Measurements from ENCODE around the gene ARHGAP24. TPM values are rescaled to one million over a fixed set of nuclear protein-coding genes. Genes with fewer than 3 reads are reported as not detected.

The ARHGAP24 gene
- total RNA-seq, 1 experiment from 2014 or later = 17.4 TPM

- H3K27me3 ChIP-seq (ENCODE audit: control insufficient read depth, insufficient read depth, low read length) = no peaks in the 10 kb centered on the region
- no peak for TF ChIP-seq TCF7L2 (IDR thresholded peaks at IDR 0.05; ENCODE audit: low read depth, low read length)
- no peak for TF ChIP-seq SIN3A (IDR thresholded peaks at IDR 0.05; ENCODE audit: borderline replicate concordance, insufficient read depth, low read depth, low read length)
- TF ChIP-seq, protein P1, sequence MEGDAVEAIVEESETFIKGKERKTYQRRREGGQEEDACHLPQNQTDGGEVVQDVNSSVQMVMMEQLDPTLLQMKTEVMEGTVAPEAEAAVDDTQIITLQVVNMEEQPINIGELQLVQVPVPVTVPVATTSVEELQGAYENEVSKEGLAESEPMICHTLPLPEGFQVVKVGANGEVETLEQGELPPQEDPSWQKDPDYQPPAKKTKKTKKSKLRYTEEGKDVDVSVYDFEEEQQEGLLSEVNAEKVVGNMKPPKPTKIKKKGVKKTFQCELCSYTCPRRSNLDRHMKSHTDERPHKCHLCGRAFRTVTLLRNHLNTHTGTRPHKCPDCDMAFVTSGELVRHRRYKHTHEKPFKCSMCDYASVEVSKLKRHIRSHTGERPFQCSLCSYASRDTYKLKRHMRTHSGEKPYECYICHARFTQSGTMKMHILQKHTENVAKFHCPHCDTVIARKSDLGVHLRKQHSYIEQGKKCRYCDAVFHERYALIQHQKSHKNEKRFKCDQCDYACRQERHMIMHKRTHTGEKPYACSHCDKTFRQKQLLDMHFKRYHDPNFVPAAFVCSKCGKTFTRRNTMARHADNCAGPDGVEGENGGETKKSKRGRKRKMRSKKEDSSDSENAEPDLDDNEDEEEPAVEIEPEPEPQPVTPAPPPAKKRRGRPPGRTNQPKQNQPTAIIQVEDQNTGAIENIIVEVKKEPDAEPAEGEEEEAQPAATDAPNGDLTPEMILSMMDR (IDR thresholded peaks at IDR 0.05) = no peak
- TF ChIP-seq POLR2AphosphoS5 (IDR thresholded peaks at IDR 0.05; ENCODE audit: low read depth, low read length) = no peak
- TF ChIP-seq, protein P2, sequence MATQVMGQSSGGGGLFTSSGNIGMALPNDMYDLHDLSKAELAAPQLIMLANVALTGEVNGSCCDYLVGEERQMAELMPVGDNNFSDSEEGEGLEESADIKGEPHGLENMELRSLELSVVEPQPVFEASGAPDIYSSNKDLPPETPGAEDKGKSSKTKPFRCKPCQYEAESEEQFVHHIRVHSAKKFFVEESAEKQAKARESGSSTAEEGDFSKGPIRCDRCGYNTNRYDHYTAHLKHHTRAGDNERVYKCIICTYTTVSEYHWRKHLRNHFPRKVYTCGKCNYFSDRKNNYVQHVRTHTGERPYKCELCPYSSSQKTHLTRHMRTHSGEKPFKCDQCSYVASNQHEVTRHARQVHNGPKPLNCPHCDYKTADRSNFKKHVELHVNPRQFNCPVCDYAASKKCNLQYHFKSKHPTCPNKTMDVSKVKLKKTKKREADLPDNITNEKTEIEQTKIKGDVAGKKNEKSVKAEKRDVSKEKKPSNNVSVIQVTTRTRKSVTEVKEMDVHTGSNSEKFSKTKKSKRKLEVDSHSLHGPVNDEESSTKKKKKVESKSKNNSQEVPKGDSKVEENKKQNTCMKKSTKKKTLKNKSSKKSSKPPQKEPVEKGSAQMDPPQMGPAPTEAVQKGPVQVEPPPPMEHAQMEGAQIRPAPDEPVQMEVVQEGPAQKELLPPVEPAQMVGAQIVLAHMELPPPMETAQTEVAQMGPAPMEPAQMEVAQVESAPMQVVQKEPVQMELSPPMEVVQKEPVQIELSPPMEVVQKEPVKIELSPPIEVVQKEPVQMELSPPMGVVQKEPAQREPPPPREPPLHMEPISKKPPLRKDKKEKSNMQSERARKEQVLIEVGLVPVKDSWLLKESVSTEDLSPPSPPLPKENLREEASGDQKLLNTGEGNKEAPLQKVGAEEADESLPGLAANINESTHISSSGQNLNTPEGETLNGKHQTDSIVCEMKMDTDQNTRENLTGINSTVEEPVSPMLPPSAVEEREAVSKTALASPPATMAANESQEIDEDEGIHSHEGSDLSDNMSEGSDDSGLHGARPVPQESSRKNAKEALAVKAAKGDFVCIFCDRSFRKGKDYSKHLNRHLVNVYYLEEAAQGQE (IDR thresholded peaks at IDR 0.05; ENCODE audit: insufficient read depth in 1 of 2, low read depth in 2 of 2, low read length in 1 of 2) = no peak
- no peaks in the 10 kb centered on the region for H3K9me3 ChIP-seq (ENCODE audit: control insufficient read depth, insufficient read depth, low read depth, low read length)
- no peak for ATAC-seq
- no TSS peak for BruUV-seq (replicated peaks)
- H3K4me1 ChIP-seq (ENCODE audit: control insufficient read depth, insufficient read depth, low read length) = no peaks in the 10 kb centered on the region
- in situ Hi-C loops (cut with HindIII; ENCODE audit: low pct_unique_long_range_greater_than_20kb, low sequenced_read_pairs) = no loop called here
- DNase-seq (ENCODE audit: low read depth, low spot score) = no peak
- intact Hi-C loops (cut with micrococcal nuclease; ENCODE audit: unreplicated experiment) = no loop called here
- no peaks in the 10 kb centered on the region; the same call in 1 of the 2 replicates for H3K36me3 ChIP-seq (ENCODE audit: control insufficient read depth, insufficient read depth, low read length)
- ChIA-PET CTCF (no interaction called here), POLR2A (no interaction called here)
- no peak overlapping the region for H3K27ac ChIP-seq (ENCODE audit: low read length)
- H3K4me3 ChIP-seq (ENCODE audit: low read depth in 2 of 2, low read length in 2 of 2) = no peak overlapping the region
These were observed 232.7 kb downstream of the ARHGAP24 start for GRCh38 chr4:85707611-85708010.

- in situ Hi-C loops (cut with HindIII; ENCODE audit: low pct_unique_long_range_greater_than_20kb, low sequenced_read_pairs) (no loop called here), intact Hi-C loops (cut with micrococcal nuclease; ENCODE audit: unreplicated experiment) (no loop called here)
- ChIA-PET CTCF (no interaction called here), POLR2A (no interaction called here)
- no peak overlapping the region for H3K4me3 ChIP-seq (ENCODE audit: low read depth in 2 of 2, low read length in 2 of 2)
- DNase-seq (ENCODE audit: low read depth, low spot score) = no peak
- TF ChIP-seq TCF7L2 (IDR thresholded peaks at IDR 0.05; ENCODE audit: low read depth, low read length) = no peak
- TF ChIP-seq, protein P2 (IDR thresholded peaks at IDR 0.05; ENCODE audit: insufficient read depth in 1 of 2, low read depth in 2 of 2, low read length in 1 of 2) = no peak
- TF ChIP-seq, protein P1 (IDR thresholded peaks at IDR 0.05) = peak; percentile 12; the same call in 1 of the 2 replicates
- no peak for TF ChIP-seq SIN3A (IDR thresholded peaks at IDR 0.05; ENCODE audit: borderline replicate concordance, insufficient read depth, low read depth, low read length)
- no peak for TF ChIP-seq POLR2AphosphoS5 (IDR thresholded peaks at IDR 0.05; ENCODE audit: low read depth, low read length)
- no TSS peak for BruUV-seq (replicated peaks)
- no peak overlapping the region for H3K27ac ChIP-seq (ENCODE audit: low read length)
- H3K27me3 ChIP-seq (ENCODE audit: control insufficient read depth, insufficient read depth, low read length) = no peaks in the 10 kb centered on the region
- no peak for ATAC-seq
- H3K36me3 ChIP-seq (ENCODE audit: control insufficient read depth, insufficient read depth, low read length) = no peaks in the 10 kb centered on the region; the same call in 1 of the 2 replicates
- H3K4me1 ChIP-seq (ENCODE audit: control insufficient read depth, insufficient read depth, low read length) = no peaks in the 10 kb centered on the region
- H3K9me3 ChIP-seq (ENCODE audit: control insufficient read depth, insufficient read depth, low read depth, low read length) = no peaks in the 10 kb centered on the region
These were observed 233.5 kb downstream of the ARHGAP24 start for GRCh38 chr4:85708468-85708867.
